Measurements from ENCODE around the gene TRAFD1.
"Not testable (repeated sequence)": the region's sequence is repeated elsewhere in the genome, so short reads cannot be mapped to it uniquely, and the experiment has no call there.

The TRAFD1 gene

DNA sequence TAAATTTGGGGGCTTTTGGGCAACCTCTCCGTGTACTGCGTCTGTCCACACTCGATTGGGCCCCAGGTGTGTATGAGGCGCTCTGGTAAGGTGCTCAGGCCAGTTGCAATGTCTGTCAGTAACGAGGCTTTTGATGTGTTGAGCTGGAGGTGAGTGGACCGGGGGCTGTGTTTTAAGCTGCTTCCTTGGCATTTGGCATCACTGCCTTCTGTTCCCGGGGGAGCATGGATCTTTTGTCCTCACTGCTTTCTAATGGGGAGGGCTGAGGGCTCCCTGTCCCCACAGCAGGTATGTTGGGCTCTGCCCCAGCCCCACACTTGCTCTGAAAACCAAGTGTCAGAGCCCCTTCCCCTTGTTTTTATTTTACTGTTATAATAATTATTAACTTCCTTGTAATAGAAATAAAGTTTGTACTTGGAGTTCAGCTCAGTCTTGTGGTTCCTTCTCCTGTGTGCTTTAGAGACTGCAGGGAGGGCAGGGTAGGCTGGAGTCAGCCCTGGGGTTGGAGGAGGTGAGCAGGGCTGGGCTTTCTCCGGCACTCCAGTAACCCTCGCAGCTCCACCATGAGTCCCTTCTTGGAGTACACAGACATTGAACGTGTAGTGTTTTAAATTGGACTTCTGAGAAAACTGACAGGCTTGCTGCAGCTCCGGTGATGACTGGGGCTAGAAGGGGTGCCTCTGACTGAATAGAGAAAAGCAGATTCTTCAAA lies 28.0 kb downstream of the TRAFD1 start:
- DNase-seq (ENCODE audit: low read depth, low spot score): no peak
- ChIA-PET POLR2A (no interaction called here), CTCF (interaction anchor here (0.8 kb wide), 1 partner anchor 340 kb away, joined by 3 read pairs; no protein-coding TSS in a partner anchor)
- TF ChIP-seq, protein P1, sequence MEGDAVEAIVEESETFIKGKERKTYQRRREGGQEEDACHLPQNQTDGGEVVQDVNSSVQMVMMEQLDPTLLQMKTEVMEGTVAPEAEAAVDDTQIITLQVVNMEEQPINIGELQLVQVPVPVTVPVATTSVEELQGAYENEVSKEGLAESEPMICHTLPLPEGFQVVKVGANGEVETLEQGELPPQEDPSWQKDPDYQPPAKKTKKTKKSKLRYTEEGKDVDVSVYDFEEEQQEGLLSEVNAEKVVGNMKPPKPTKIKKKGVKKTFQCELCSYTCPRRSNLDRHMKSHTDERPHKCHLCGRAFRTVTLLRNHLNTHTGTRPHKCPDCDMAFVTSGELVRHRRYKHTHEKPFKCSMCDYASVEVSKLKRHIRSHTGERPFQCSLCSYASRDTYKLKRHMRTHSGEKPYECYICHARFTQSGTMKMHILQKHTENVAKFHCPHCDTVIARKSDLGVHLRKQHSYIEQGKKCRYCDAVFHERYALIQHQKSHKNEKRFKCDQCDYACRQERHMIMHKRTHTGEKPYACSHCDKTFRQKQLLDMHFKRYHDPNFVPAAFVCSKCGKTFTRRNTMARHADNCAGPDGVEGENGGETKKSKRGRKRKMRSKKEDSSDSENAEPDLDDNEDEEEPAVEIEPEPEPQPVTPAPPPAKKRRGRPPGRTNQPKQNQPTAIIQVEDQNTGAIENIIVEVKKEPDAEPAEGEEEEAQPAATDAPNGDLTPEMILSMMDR (IDR thresholded peaks at IDR 0.05; ENCODE audit: insufficient read depth, low read length, missing control alignments): no peak
- no peak overlapping the region for H3K4me3 ChIP-seq (ENCODE audit: low read depth, low read length)

DNA sequence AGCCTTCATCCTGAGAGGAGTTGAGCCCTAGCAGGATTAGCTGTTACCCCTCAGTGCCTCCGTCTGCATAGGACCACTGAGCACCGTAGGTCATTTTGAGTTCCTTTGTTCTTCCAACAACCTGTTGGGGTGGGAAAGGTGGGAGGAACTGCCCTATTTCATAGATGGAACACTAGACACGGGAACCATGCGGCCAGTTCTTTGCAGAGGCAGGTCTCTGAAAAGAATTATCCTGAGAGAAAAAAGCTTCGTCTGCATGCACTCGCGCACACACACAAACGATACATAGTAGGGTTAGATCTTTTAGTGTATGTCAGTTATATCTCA lies 28.5 kb downstream of the TRAFD1 start:
- TF ChIP-seq, protein P1 (IDR thresholded peaks at IDR 0.05; ENCODE audit: insufficient read depth, low read length, missing control alignments): no peak
- ChIA-PET CTCF (no interaction called here), POLR2A (interaction anchor here (0.6 kb wide), 1 partner anchor 123 kb away, joined by 3 read pairs; no protein-coding TSS in a partner anchor)

DNA sequence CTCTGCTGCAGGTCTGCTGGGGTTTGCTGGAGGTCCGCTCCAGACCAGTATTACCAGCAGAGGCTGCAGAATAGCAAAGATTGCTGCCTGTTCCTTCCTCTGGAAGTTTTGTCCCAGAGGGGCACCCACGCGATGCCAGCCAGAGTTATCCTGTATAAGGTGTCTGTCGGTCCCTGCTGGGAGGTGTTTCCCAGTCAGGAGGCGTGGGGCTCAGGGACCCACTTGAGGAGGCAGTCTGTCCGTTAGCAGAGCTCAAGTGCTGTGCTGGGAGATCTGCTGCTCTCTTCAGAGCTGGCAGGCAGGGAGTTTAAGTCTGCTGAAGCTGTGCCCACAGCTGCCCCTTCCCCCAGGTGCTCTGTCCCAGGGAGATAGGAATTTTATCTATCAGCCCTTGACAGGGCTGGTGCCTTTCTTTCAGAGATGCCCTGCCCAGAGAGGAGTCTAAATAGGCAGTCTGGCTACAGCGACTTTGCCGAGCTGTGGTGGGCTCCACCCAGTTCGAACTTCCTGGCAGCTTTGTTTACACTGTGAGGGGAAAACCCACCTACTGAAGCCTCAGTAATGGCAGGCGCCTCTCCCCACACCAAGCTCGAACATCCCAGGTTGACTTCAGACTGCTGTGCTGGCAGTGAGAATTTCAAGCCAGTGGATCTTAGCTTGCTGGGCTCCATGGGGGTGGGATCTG lies 33.2 kb downstream of the TRAFD1 start:
- POLR2A ChIA-PET: interaction anchor here (0.6 kb wide), 1 partner anchor 245 kb away, joined by 3 read pairs; no protein-coding TSS in a partner anchor
- CTCF ChIA-PET: not testable (repeated sequence)

More for the DNA sequence above, 28.5 kb downstream of the TRAFD1 start:
- DNase-seq (ENCODE audit: low read depth, low spot score): no peak
- H3K4me3 ChIP-seq (ENCODE audit: low read depth, low read length): no peak overlapping the region

DNA sequence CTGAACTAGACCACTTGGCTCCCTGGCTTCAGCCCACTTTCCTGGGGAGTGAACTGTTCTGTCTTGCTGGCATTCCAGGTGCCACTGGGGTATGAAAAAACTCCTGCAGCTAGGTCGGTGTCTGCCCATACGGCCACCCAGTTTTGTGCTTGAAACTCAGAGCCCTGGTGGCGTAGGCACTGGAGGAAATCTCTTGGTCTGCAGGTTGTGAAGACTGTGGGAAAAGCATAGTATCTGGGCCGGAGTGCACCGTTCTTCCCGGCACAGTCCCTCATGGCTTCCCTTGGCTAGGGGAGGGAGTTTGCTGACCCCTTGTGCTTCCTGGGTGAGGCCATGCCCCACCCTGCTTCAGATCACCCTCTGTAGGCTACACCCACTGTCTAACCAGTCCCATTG lies 33.8 kb downstream of the TRAFD1 start:
- TF ChIP-seq, protein P1 (IDR thresholded peaks at IDR 0.05; ENCODE audit: insufficient read depth, low read length, missing control alignments): no peak
- no peak overlapping the region for H3K4me3 ChIP-seq (ENCODE audit: low read depth, low read length)
- ChIA-PET CTCF (no interaction called here), POLR2A (interaction anchor here (0.6 kb wide), 1 partner anchor 245 kb away, joined by 3 read pairs; no protein-coding TSS in a partner anchor)
- no peak for DNase-seq (ENCODE audit: low read depth, low spot score)

More for the DNA sequence above, 33.2 kb downstream of the TRAFD1 start:
- H3K4me3 ChIP-seq (ENCODE audit: low read depth, low read length); DNase-seq (ENCODE audit: low read depth, low spot score): not testable (repeated sequence)

DNA sequence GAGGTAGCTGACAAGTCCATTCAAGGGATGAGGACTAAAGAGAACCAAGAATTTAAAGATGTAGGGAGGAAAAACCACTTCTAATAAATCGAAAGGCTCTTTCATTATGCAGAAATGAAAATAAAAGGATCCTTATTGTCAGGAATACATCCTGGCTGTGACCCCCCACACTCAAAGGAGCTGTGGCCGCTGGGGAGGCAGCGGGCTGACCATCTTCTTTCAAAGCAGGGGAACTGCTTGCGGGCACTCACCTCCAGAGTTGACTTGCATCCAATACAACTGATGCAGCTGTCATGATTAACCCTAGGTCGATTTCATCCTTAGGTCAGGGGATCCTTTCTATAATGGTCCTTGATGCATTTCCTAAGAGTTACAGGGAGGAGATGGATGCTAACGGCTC lies 35.3 kb downstream of the TRAFD1 start:
- H3K4me3 ChIP-seq (ENCODE audit: low read depth, low read length): no peak overlapping the region
- CTCF ChIA-PET: interaction anchor here (1.1 kb wide), 1 partner anchor 9 kb away, joined by 4 read pairs; no protein-coding TSS in a partner anchor
- TF ChIP-seq, protein P1 (IDR thresholded peaks at IDR 0.05; ENCODE audit: insufficient read depth, low read length, missing control alignments): no peak
- DNase-seq (ENCODE audit: low read depth, low spot score): no peak
- POLR2A ChIA-PET: interaction anchor here (0.6 kb wide), 1 partner anchor 35 kb away, joined by 3 read pairs; the partner anchor contains the start of gene TRAFD1

DNA sequence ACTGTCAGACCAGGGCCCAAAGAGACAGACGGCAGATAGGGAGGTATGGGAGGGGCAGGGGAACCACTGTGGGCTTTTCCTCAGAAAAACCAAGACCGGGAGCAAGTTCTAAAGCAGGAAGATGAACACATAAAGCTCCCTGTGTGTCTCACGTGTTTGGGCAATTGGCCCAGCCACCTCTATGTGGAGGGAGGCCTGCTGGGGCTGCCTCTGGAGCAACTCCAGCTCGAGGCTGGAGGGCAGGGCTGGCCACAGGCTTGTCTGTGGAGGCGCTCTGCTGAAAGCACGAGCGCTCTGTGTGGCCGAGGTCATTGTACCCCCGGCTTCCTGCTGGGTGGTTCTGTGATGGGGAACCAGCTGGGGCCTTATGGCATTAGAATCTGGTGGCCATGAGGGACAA lies 36.4 kb downstream of the TRAFD1 start:
- CTCF ChIA-PET: interaction anchor here (1.4 kb wide), 1 partner anchor 225 kb away, joined by 3 read pairs; no protein-coding TSS in a partner anchor
- POLR2A ChIA-PET: no interaction called here
- H3K4me3 ChIP-seq (ENCODE audit: low read depth, low read length): no peak overlapping the region
- TF ChIP-seq, protein P1 (IDR thresholded peaks at IDR 0.05; ENCODE audit: insufficient read depth, low read length, missing control alignments): no peak
- DNase-seq (ENCODE audit: low read depth, low spot score): no peak

Measured in AG04449 (cell line).